Uterus (tissue), 4 donors: ENCODE measurements around the gene PRPF19. TPM values are rescaled to one million over a fixed set of nuclear protein-coding genes. Genes with fewer than 3 reads are reported as not detected.

Experiments used
- DNase-seq, 2 donors: peaks; one replicate each; pipeline ENCODE4 v3.0.0-alpha.2; 2019 to 2020
- H3K27ac ChIP-seq, 2 donors: fragments of 200-600 bp; sonication (generic); 1 replicate in 1 of 2; 2 replicates in 1 of 2; pipeline ENCODE4 v1.5.1; 2016 to 2018
- H3K27me3 ChIP-seq, 2 donors: fragments of 200-600 bp; sonication (generic); one replicate each; pipeline ENCODE4 v1.5.1; 2018 to 2019; ENCODE audit warnings: control low read depth in 1 of 2
- H3K36me3 ChIP-seq, 2 donors: fragments of 200-600 bp; sonication (generic); one replicate each; pipeline ENCODE4 v1.5.1; 2019; ENCODE audit warnings: control low read depth in 1 of 2
- H3K4me1 ChIP-seq, 2 donors: fragments of 200-600 bp; sonication (generic); one replicate each; pipeline ENCODE4 v1.5.1; 2018 to 2019; ENCODE audit warnings: control low read depth in 1 of 2
- H3K4me3 ChIP-seq, 2 donors: fragments of 200-600 bp; sonication (generic); 1 replicate in 1 of 2; 2 replicates in 1 of 2; pipeline ENCODE4 v1.5.1; 2018 to 2019; ENCODE audit warnings: mild to moderate bottlenecking in 1 of 2
- H3K9me3 ChIP-seq, 2 donors: fragments of 200-600 bp; sonication (generic); one replicate each; pipeline ENCODE4 v1.5.1; 2019; ENCODE audit warnings: control low read depth in 1 of 2
- CTCF ChIP-seq, 4 experiments: fragments of 200-600 bp in 2 of 4; fragments of 450-650 bp in 2 of 4; sonication (generic) in 2 of 4; IDR thresholded peaks; one replicate each; pipeline ENCODE4 v1.5.1; 2016 to 2019; ENCODE audit warnings: antibody characterized with exemption in 4 of 4, mild to moderate bottlenecking in 2 of 4, moderate library complexity in 1 of 4
- POLR2A ChIP-seq, 2 donors: fragments of 450-650 bp; IDR thresholded peaks; one replicate each; pipeline ENCODE4 v1.6.1; 2016; ENCODE audit warnings: antibody characterized with exemption in 2 of 2, mild to moderate bottlenecking in 1 of 2, moderate library complexity in 1 of 2
- intact Hi-C: fragments of 100-400 bp; cut with DNase I; formaldehyde crosslinking; loops from one replicate; pipeline ENCODE4 v1.15.1; 2023; ENCODE audit warnings: low total_unique reads
- total RNA-seq, 4 donors: library from RNA; depleted of rRNA in 3 of 4; stranded (reverse); fragments of >200 nt in 3 of 4; gene quantifications; one replicate each; pipeline versions ENCODE4 v1.1.0 to v1.2.4, GENCODE V29; 2014 to 2023
- donor health status: DM: yes; HTN: yes; CAD: no.

PRPF19 gene
- total RNA-seq, 4 donors from 2014 or later = 19.4 to 70.1 (median 50.2) TPM

GRCh38 chr11:60937811-60938210, 31.4 kb upstream of the PRPF19 start:
- H3K4me3 ChIP-seq = no peak overlapping the region
- H3K9me3 ChIP-seq = no peaks in the 10 kb centered on the region
- DNase-seq = no peak
- H3K4me1 ChIP-seq = no peaks in the 10 kb centered on the region
- H3K27ac ChIP-seq = no peak overlapping the region
- intact Hi-C loops = no loop called here
- no peaks in the 10 kb centered on the region for H3K36me3 ChIP-seq
- H3K27me3 ChIP-seq = no peaks in the 10 kb centered on the region
- no peak for TF ChIP-seq CTCF (IDR thresholded peaks at IDR 0.05)
- no peak for TF ChIP-seq POLR2A (IDR thresholded peaks at IDR 0.05)

GRCh38 chr11:60937144-60937527, 30.8 kb upstream of the PRPF19 start:
- DNase-seq = no peak
- H3K36me3 ChIP-seq = no peaks in the 10 kb centered on the region
- TF ChIP-seq POLR2A (IDR thresholded peaks at IDR 0.05) = no peak
- no peak for TF ChIP-seq CTCF (IDR thresholded peaks at IDR 0.05)

GRCh38 chr11:60936467-60937143, 30.2 kb upstream of the PRPF19 start:
- H3K36me3 ChIP-seq = no peaks in the 10 kb centered on the region
- H3K4me3 ChIP-seq = no peak overlapping the region
- intact Hi-C loops = no loop called here
- no peak for TF ChIP-seq CTCF (IDR thresholded peaks at IDR 0.05)
- no peak for TF ChIP-seq POLR2A (IDR thresholded peaks at IDR 0.05)
- no peaks in the 10 kb centered on the region for H3K27me3 ChIP-seq
- peak overlapping the region; percentile 42 to 49 for H3K27ac ChIP-seq
- no peaks in the 10 kb centered on the region for H3K9me3 ChIP-seq
- no peak for DNase-seq
- H3K4me1 ChIP-seq = no peaks in the 10 kb centered on the region

More at GRCh38 chr11:60937144-60937527, 30.8 kb upstream of the PRPF19 start:
- H3K27ac ChIP-seq = peak overlapping the region; percentile 42 to 49
- intact Hi-C loops = no loop called here
- H3K4me3 ChIP-seq = no peak overlapping the region
- H3K4me1 ChIP-seq = no peaks in the 10 kb centered on the region
- no peaks in the 10 kb centered on the region for H3K9me3 ChIP-seq
- H3K27me3 ChIP-seq = no peaks in the 10 kb centered on the region

- Histone ChIP-seq H3K36me3 (no peaks in the 10 kb centered on the region), H3K9me3 (no peaks in the 10 kb centered on the region), H3K27me3 (no peaks in the 10 kb centered on the region), H3K27ac (no peak overlapping the region), H3K4me3 (no peak overlapping the region), H3K4me1 (no peaks in the 10 kb centered on the region)
- intact Hi-C loops = no loop called here
- DNase-seq = no peak
- TF ChIP-seq POLR2A (IDR thresholded peaks at IDR 0.05) (no peak), CTCF (IDR thresholded peaks at IDR 0.05) (no peak)
Observed at GRCh38 chr11:60935676-60936442, 29.5 kb upstream of the PRPF19 start.
